GM12878 (cell line): ENCODE data around the gene LIN54. TPM values are rescaled to one million over a fixed set of nuclear protein-coding genes. Genes with fewer than 3 reads are reported as not detected.

Experiments
- CREM ChIP-seq: IDR thresholded peaks from 2 replicates; pipeline ENCODE4 v1.6.1; 2014; ENCODE audit warnings: antibody characterized with exemption, low read depth
- EED ChIP-seq: sonication (generic); IDR thresholded peaks from 2 replicates; pipeline ENCODE4 v1.6.1; 2016; ENCODE audit warnings: antibody characterized with exemption, low read depth
- FOS ChIP-seq: IDR thresholded peaks from 3 replicates; pipeline ENCODE4 v1.6.1; 2011; ENCODE audit warnings: borderline replicate concordance; ENCODE audit not compliant: insufficient read length; ENCODE audit errors: extremely low read depth
- GABPA ChIP-seq: IDR thresholded peaks from 2 replicates; pipeline ENCODE4 v1.6.1; 2014; ENCODE audit warnings: antibody characterized with exemption, low read depth, mild to moderate bottlenecking, inconsistent platforms
- HCFC1 ChIP-seq: fragments of 150-350 bp; IDR thresholded peaks from 2 replicates; pipeline ENCODE4 v1.6.1; 2014; ENCODE audit warnings: low read length
- HDAC6 ChIP-seq: fragments of 200-600 bp; sonication (generic); IDR thresholded peaks from one replicate; pipeline ENCODE4 v1.8.0; 2017; ENCODE audit warnings: antibody characterized with exemption; ENCODE audit not compliant: unreplicated experiment
- IKZF1 ChIP-seq: fragments of 450-650 bp; conservative IDR thresholded peaks from 2 replicates; pipeline ENCODE4 v1.6.1; 2017; ENCODE audit warnings: antibody characterized with exemption, mild to moderate bottlenecking
- LARP7 ChIP-seq: fragments of 450-650 bp; IDR thresholded peaks from 2 replicates; pipeline ENCODE4 v1.6.1; 2017; ENCODE audit warnings: mild to moderate bottlenecking
- MTA2 ChIP-seq: fragments of 450-650 bp; IDR thresholded peaks from 2 replicates; pipeline ENCODE4 v1.6.1; 2016; ENCODE audit warnings: low read depth, mild to moderate bottlenecking, moderate library complexity
- MXI1 ChIP-seq: fragments of 150-350 bp; IDR thresholded peaks from 2 replicates; pipeline ENCODE4 v1.6.1; 2011; ENCODE audit warnings: low read depth, mild to moderate bottlenecking, inconsistent platforms, low read length, improper control_type of control experiment
- MYC ChIP-seq: IDR thresholded peaks from 2 replicates; pipeline ENCODE4 v1.6.1; 2011; ENCODE audit warnings: mild to moderate bottlenecking, low read length, moderate library complexity, inconsistent platforms; ENCODE audit not compliant: insufficient read depth, insufficient replicate concordance, insufficient read length, severe bottlenecking
- PAX8 ChIP-seq: fragments of 450-650 bp; IDR thresholded peaks from 2 replicates; pipeline ENCODE4 v1.6.1; 2017; ENCODE audit warnings: mild to moderate bottlenecking, moderate library complexity
- POLR2A ChIP-seq: IDR thresholded peaks from 2 replicates; pipeline ENCODE4 v1.6.1; 2011; ENCODE audit warnings: low read depth, mild to moderate bottlenecking, low read length
- SP1 ChIP-seq: IDR thresholded peaks from one replicate; pipeline ENCODE4 v1.6.1; 2011; ENCODE audit warnings: low read depth, low read length
- SPI1 ChIP-seq: IDR thresholded peaks from 2 replicates; pipeline ENCODE4 v1.6.1; 2011; ENCODE audit warnings: low read depth, mild to moderate bottlenecking, low read length, moderate library complexity, borderline replicate concordance; ENCODE audit not compliant: insufficient read depth
- SUZ12 ChIP-seq: fragments of 200-600 bp; sonication (generic); IDR thresholded peaks from one replicate; pipeline ENCODE4 v1.6.1; 2018; ENCODE audit warnings: antibody characterized with exemption, mild to moderate bottlenecking; ENCODE audit not compliant: unreplicated experiment
- TAF1 ChIP-seq: IDR thresholded peaks from 2 replicates; pipeline ENCODE4 v1.6.1; 2011; ENCODE audit warnings: mild to moderate bottlenecking, low read depth, low read length, borderline replicate concordance
- YY1 ChIP-seq: IDR thresholded peaks from 2 replicates; pipeline ENCODE4 v1.6.1; 2011; ENCODE audit warnings: low read depth, mild to moderate bottlenecking, low read length
- polyA plus RNA-seq, 11 experiments: library from polyadenylated mRNA; depleted of rRNA in 4 of 11; unstranded in 6 of 11; stranded (reverse) in 5 of 11; fragments of >200 nt; fragmentation: Nextera tagmentation in 4 of 11; fragmentation: Illumina TruSeq in 1 of 11; extraction: Ambion mirVana in 4 of 11; extraction: Trizol in 1 of 11; gene quantifications; 1 replicate in 1 of 11; 2 replicates in 10 of 11; pipeline versions ENCODE4 v1.2.1 to v1.2.3, GENCODE V29; 2011 to 2016; ENCODE audit warnings: inconsistent platforms in 2 of 11, missing spikeins in 2 of 11, low read depth in 1 of 11
- total RNA-seq, 4 experiments: library from RNA; depleted of rRNA in 3 of 4; stranded (reverse); fragments of >200 nt in 3 of 4; fragmentation: Illumina TruSeq in 1 of 4; extraction: Trizol in 1 of 4; gene quantifications; 2 replicates each; pipeline versions ENCODE4 v1.2.1 to v1.2.3, GENCODE V29; 2013 to 2021
- TF ChIP-seq, protein P1 (sequence below): fragments of 450-650 bp; conservative IDR thresholded peaks from 2 replicates; pipeline ENCODE4 v1.6.1; 2017; ENCODE audit warnings: mild to moderate bottlenecking, moderate library complexity
- TF ChIP-seq, protein P2 (sequence below): fragments of 150-350 bp; IDR thresholded peaks from 2 replicates; pipeline ENCODE4 v1.6.1; 2016; ENCODE audit warnings: low read depth, low read length
- TF ChIP-seq, protein P3 (sequence below): fragments of 450-650 bp; IDR thresholded peaks from 2 replicates; pipeline ENCODE4 v1.6.1; 2017; ENCODE audit warnings: mild to moderate bottlenecking, moderate library complexity
- TF ChIP-seq, protein P4 (sequence below): IDR thresholded peaks from 2 replicates; pipeline ENCODE4 v1.6.1; 2012; ENCODE audit warnings: low read depth, low read length, improper control_type of control experiment

Gene LIN54
- total and polyA plus RNA-seq, 10 of the 15 experiments (the other 5 are each of a cell fraction or from before 2014, with no cell fraction given) = 1.5 to 20.4 (median 12.2) TPM

DNA sequence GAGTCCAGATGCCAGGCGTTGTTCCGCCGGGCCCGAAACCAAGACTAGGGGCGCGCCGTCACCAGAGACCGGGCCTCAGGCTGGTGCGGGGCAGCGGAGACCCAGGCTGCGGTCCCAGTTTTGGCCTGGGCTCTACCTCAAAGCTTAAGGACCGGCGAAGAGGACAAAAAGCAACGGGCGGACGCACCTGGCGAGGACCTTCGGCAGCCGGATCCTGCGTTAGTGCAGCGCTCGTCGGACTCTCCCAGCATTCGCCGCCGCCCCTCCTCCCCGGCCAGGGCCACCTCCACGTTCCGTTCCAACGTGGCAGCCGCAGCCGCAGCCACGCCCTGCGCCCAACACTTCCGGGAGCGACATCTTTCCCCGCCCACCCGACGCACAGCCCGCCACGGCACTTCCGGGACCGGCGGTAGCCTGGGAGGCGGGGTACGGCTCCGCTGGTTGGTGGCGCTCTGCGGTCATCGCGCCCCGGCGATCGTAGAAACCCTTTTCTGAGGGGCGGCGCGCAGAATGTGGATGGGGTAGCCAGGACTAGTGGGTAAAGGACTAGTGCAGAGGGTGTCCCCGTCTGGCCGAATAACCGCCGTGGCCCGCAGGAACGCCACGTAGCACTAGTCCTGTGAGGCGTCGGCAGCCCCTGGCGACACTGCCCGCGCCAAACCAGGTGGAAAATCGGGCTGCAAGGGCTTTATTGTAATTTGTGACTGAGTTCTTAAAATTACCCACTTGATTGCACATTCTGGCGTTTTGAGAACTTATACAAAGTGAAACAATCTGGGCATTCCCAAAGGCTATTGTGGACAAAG is 119.5 kb downstream of the LIN54 start, which contains the start of gene SEC31A (continued):
- no peak for TF ChIP-seq SPI1
- TF ChIP-seq CREM = peak; percentile 94
- peak; percentile 83 for TF ChIP-seq YY1
- TF ChIP-seq, protein P1, sequence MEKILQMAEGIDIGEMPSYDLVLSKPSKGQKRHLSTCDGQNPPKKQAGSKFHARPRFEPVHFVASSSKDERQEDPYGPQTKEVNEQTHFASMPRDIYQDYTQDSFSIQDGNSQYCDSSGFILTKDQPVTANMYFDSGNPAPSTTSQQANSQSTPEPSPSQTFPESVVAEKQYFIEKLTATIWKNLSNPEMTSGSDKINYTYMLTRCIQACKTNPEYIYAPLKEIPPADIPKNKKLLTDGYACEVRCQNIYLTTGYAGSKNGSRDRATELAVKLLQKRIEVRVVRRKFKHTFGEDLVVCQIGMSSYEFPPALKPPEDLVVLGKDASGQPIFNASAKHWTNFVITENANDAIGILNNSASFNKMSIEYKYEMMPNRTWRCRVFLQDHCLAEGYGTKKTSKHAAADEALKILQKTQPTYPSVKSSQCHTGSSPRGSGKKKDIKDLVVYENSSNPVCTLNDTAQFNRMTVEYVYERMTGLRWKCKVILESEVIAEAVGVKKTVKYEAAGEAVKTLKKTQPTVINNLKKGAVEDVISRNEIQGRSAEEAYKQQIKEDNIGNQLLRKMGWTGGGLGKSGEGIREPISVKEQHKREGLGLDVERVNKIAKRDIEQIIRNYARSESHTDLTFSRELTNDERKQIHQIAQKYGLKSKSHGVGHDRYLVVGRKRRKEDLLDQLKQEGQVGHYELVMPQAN = peak; percentile 68
- TF ChIP-seq TAF1 = peak; percentile 72
- TF ChIP-seq MYC = peak; percentile 68
- TF ChIP-seq FOS = no peak
- TF ChIP-seq LARP7 = peak; percentile 60; the same call in 1 of the 2 replicates
- peak; percentile 64; the same call in 1 of the 2 replicates for TF ChIP-seq EED
- peak; percentile 65 for TF ChIP-seq HCFC1
- TF ChIP-seq GABPA = peak; percentile 87
- no peak for TF ChIP-seq MTA2
- TF ChIP-seq SUZ12 = no peak
- TF ChIP-seq HDAC6 = no peak
- no peak for TF ChIP-seq PAX8
- peak; percentile 77 for TF ChIP-seq IKZF1
- TF ChIP-seq, protein P2, sequence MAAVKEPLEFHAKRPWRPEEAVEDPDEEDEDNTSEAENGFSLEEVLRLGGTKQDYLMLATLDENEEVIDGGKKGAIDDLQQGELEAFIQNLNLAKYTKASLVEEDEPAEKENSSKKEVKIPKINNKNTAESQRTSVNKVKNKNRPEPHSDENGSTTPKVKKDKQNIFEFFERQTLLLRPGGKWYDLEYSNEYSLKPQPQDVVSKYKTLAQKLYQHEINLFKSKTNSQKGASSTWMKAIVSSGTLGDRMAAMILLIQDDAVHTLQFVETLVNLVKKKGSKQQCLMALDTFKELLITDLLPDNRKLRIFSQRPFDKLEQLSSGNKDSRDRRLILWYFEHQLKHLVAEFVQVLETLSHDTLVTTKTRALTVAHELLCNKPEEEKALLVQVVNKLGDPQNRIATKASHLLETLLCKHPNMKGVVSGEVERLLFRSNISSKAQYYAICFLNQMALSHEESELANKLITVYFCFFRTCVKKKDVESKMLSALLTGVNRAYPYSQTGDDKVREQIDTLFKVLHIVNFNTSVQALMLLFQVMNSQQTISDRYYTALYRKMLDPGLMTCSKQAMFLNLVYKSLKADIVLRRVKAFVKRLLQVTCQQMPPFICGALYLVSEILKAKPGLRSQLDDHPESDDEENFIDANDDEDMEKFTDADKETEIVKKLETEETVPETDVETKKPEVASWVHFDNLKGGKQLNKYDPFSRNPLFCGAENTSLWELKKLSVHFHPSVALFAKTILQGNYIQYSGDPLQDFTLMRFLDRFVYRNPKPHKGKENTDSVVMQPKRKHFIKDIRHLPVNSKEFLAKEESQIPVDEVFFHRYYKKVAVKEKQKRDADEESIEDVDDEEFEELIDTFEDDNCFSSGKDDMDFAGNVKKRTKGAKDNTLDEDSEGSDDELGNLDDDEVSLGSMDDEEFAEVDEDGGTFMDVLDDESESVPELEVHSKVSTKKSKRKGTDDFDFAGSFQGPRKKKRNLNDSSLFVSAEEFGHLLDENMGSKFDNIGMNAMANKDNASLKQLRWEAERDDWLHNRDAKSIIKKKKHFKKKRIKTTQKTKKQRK = no peak
- peak; percentile 89 for TF ChIP-seq MXI1
- TF ChIP-seq, protein P3, sequence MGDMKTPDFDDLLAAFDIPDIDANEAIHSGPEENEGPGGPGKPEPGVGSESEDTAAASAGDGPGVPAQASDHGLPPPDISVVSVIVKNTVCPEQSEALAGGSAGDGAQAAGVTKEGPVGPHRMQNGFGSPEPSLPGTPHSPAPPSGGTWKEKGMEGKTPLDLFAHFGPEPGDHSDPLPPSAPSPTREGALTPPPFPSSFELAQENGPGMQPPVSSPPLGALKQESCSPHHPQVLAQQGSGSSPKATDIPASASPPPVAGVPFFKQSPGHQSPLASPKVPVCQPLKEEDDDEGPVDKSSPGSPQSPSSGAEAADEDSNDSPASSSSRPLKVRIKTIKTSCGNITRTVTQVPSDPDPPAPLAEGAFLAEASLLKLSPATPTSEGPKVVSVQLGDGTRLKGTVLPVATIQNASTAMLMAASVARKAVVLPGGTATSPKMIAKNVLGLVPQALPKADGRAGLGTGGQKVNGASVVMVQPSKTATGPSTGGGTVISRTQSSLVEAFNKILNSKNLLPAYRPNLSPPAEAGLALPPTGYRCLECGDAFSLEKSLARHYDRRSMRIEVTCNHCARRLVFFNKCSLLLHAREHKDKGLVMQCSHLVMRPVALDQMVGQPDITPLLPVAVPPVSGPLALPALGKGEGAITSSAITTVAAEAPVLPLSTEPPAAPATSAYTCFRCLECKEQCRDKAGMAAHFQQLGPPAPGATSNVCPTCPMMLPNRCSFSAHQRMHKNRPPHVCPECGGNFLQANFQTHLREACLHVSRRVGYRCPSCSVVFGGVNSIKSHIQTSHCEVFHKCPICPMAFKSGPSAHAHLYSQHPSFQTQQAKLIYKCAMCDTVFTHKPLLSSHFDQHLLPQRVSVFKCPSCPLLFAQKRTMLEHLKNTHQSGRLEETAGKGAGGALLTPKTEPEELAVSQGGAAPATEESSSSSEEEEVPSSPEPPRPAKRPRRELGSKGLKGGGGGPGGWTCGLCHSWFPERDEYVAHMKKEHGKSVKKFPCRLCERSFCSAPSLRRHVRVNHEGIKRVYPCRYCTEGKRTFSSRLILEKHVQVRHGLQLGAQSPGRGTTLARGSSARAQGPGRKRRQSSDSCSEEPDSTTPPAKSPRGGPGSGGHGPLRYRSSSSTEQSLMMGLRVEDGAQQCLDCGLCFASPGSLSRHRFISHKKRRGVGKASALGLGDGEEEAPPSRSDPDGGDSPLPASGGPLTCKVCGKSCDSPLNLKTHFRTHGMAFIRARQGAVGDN = peak; percentile 68
- peak; percentile 88 for TF ChIP-seq SP1
- TF ChIP-seq POLR2A = peak; percentile 99
- TF ChIP-seq, protein P4, sequence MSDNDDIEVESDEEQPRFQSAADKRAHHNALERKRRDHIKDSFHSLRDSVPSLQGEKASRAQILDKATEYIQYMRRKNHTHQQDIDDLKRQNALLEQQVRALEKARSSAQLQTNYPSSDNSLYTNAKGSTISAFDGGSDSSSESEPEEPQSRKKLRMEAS = peak; percentile 84
